Gastroesophageal sphincter (tissue), 3 donors: Measurements from ENCODE around the gene CLEC4C.
"Not testable (repeated sequence)": the region's sequence is repeated elsewhere in the genome, so short reads cannot be mapped to it uniquely, and the experiment has no call there.

ENCODE experiments used
- POLR2AphosphoS5 ChIP-seq: sonication (generic); formaldehyde crosslinking; IDR thresholded peaks from one replicate; pipeline ENCODE4 v1.6.1; 2017; ENCODE audit warnings: antibody characterized with exemption
- TF ChIP-seq, protein P1 (sequence below), 4 experiments: fragments of 200-600 bp in 2 of 4; fragments of 450-650 bp in 2 of 4; sonication (generic) in 1 of 4; IDR thresholded peaks; one replicate each; pipeline ENCODE4 v1.5.1; 2017 to 2019; ENCODE audit warnings: antibody characterized with exemption in 4 of 4, mild to moderate bottlenecking in 2 of 4, moderate library complexity in 2 of 4

- not testable (repeated sequence) for TF ChIP-seq POLR2AphosphoS5
- TF ChIP-seq, protein P1, sequence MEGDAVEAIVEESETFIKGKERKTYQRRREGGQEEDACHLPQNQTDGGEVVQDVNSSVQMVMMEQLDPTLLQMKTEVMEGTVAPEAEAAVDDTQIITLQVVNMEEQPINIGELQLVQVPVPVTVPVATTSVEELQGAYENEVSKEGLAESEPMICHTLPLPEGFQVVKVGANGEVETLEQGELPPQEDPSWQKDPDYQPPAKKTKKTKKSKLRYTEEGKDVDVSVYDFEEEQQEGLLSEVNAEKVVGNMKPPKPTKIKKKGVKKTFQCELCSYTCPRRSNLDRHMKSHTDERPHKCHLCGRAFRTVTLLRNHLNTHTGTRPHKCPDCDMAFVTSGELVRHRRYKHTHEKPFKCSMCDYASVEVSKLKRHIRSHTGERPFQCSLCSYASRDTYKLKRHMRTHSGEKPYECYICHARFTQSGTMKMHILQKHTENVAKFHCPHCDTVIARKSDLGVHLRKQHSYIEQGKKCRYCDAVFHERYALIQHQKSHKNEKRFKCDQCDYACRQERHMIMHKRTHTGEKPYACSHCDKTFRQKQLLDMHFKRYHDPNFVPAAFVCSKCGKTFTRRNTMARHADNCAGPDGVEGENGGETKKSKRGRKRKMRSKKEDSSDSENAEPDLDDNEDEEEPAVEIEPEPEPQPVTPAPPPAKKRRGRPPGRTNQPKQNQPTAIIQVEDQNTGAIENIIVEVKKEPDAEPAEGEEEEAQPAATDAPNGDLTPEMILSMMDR (IDR thresholded peaks at IDR 0.05), result not testable (repeated sequence)
These were observed 41.8 kb upstream of the CLEC4C start, which contains the start of gene NANOG for GRCh38 chr12:7788884-7789528.
